HCT116 (cell line): ENCODE data around the gene RNF212.
A peak's percentile ranks its signal among the peaks of the same experiment; 100 is the strongest.

Source experiments
- EGR1 ChIP-seq: IDR thresholded peaks from 2 replicates; pipeline ENCODE4 v1.6.1; 2012; ENCODE audit warnings: low read depth
- EZH2phosphoT487 ChIP-seq: fragments of 200-600 bp; IDR thresholded peaks from 2 replicates; pipeline ENCODE4 v1.6.1; 2018; ENCODE audit warnings: antibody characterized with exemption, borderline replicate concordance
- POLR2A ChIP-seq: IDR thresholded peaks from 2 replicates; pipeline ENCODE4 v1.7.0; 2011; ENCODE audit warnings: borderline replicate concordance; ENCODE audit not compliant: insufficient read depth, insufficient read length; ENCODE audit errors: extremely low read depth
- POLR2AphosphoS5 ChIP-seq: IDR thresholded peaks from 2 replicates; pipeline ENCODE4 v1.6.1; 2011; ENCODE audit warnings: mild to moderate bottlenecking, low read depth, low read length, moderate library complexity
- RAD21 ChIP-seq: IDR thresholded peaks from 2 replicates; pipeline ENCODE4 v1.6.1; 2012; ENCODE audit warnings: low read depth, mild to moderate bottlenecking
- SIN3A ChIP-seq: IDR thresholded peaks from 2 replicates; pipeline ENCODE4 v1.6.1; 2012; ENCODE audit warnings: low read depth
- SP1 ChIP-seq: IDR thresholded peaks from 2 replicates; pipeline ENCODE4 v1.6.1; 2012; ENCODE audit warnings: low read depth
- TCF7L2 ChIP-seq: IDR thresholded peaks from 2 replicates; pipeline ENCODE4 v1.7.0; 2011; ENCODE audit warnings: borderline replicate concordance, inconsistent platforms; ENCODE audit not compliant: insufficient read depth, insufficient read length; ENCODE audit errors: extremely low read depth
- ZBTB33 ChIP-seq: IDR thresholded peaks from 2 replicates; pipeline ENCODE4 v1.6.1; 2011; ENCODE audit warnings: mild to moderate bottlenecking, low read length, moderate library complexity; ENCODE audit not compliant: insufficient replicate concordance; ENCODE audit errors: extremely low read depth
- ZNF274 ChIP-seq: fragments of 200-500 bp; sonication (Bioruptor generic); IDR thresholded peaks from 2 replicates; pipeline ENCODE4 v1.6.1; 2014; ENCODE audit warnings: mild to moderate bottlenecking, low read depth, low read length, inconsistent platforms
- TF ChIP-seq, protein P1 (sequence below), 3 experiments: fragments of 200-600 bp in 1 of 3; sonication (generic) in 1 of 3; IDR thresholded peaks in 2 of 3; conservative IDR thresholded peaks in 1 of 3; 2 replicates each; pipeline ENCODE4 v1.5.1; 2012 to 2017; ENCODE audit warnings: low read depth in 2 of 3, low read length in 2 of 3, antibody characterized with exemption in 1 of 3, borderline replicate concordance in 1 of 3, control low read depth in 1 of 3, mild to moderate bottlenecking in 1 of 3, mixed read lengths in 1 of 3, mixed run types in 1 of 3, moderate library complexity in 1 of 3; ENCODE audit not compliant: insufficient read depth in 1 of 3
- TF ChIP-seq, protein P2 (sequence below): IDR thresholded peaks from 2 replicates; pipeline ENCODE4 v1.6.1; 2012

DNA sequence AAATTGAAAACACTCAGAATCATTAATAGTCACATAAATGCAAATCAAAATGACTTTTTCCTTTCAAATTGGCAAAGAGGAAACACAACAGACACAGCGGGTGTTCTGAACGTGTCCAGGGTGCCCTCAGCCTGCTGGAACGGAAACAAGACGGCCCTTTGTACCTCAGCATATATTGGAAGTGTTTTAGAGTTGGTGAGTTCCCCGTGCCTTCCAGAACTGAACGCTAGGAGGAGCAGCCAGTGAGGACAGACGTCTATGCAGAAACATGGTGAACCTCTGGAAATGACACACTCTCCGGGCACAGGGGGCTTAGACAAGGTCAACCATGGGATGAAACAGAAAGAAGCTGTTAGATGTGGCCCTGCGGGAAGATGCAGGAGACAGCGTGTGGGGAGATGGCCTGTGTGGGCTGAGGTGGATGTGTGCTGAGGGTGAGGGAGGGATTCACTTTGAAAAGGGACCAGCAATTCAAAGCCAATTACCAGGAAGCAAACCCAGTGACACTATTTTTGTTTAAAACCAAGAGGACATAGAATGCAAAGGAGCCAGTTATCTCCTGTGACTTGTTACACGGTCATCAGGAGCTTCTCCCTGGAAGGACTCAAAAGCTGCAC, 40.4 kb downstream of the RNF212 start:
- peak; percentile 78 for TF ChIP-seq TCF7L2
- TF ChIP-seq, protein P1, sequence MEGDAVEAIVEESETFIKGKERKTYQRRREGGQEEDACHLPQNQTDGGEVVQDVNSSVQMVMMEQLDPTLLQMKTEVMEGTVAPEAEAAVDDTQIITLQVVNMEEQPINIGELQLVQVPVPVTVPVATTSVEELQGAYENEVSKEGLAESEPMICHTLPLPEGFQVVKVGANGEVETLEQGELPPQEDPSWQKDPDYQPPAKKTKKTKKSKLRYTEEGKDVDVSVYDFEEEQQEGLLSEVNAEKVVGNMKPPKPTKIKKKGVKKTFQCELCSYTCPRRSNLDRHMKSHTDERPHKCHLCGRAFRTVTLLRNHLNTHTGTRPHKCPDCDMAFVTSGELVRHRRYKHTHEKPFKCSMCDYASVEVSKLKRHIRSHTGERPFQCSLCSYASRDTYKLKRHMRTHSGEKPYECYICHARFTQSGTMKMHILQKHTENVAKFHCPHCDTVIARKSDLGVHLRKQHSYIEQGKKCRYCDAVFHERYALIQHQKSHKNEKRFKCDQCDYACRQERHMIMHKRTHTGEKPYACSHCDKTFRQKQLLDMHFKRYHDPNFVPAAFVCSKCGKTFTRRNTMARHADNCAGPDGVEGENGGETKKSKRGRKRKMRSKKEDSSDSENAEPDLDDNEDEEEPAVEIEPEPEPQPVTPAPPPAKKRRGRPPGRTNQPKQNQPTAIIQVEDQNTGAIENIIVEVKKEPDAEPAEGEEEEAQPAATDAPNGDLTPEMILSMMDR (IDR thresholded peaks at IDR 0.05 in 2 of 3, conservative IDR thresholded peaks at IDR 0.05 in 1 of 3; ENCODE audit: borderline replicate concordance in 1 of 3, insufficient read depth in 1 of 3, low read depth in 2 of 3, low read length in 2 of 3) = peak; percentile 60 to 85 (median 73); a peak in 5 of 6 replicates
- peak; percentile 30; the same call in 1 of the 2 replicates for TF ChIP-seq SP1
- TF ChIP-seq POLR2A = no peak
- no peak for TF ChIP-seq ZNF274
- TF ChIP-seq SIN3A = no peak
- no peak for TF ChIP-seq EZH2phosphoT487
- TF ChIP-seq EGR1 = no peak
- no peak for TF ChIP-seq POLR2AphosphoS5
- TF ChIP-seq ZBTB33 = no peak
- TF ChIP-seq RAD21 = peak; percentile 60
- TF ChIP-seq, protein P2, sequence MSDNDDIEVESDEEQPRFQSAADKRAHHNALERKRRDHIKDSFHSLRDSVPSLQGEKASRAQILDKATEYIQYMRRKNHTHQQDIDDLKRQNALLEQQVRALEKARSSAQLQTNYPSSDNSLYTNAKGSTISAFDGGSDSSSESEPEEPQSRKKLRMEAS = no peak
